ENCODE data around the gene EVA1C. TPM values are rescaled to one million over a fixed set of nuclear protein-coding genes. Genes with fewer than 3 reads are reported as not detected.

Gene EVA1C
- polyA plus RNA-seq, 1 donor from 2014 or later, result 2.1 TPM

GRCh38 chr21:32549886-32550285 lies 137.4 kb downstream of the EVA1C start:
- no peaks in the 10 kb centered on the region for H3K36me3 ChIP-seq (ENCODE audit: insufficient read depth, low read length)
- TF ChIP-seq REST (IDR thresholded peaks at IDR 0.05; ENCODE audit: borderline replicate concordance), result no peak

GRCh38 chr21:32554832-32555638 lies 142.5 kb downstream of the EVA1C start:
- H4K20me1 ChIP-seq (ENCODE audit: insufficient read depth), result no peaks in the 10 kb centered on the region
- no peaks in the 10 kb centered on the region for H3K9me2 ChIP-seq (ENCODE audit: insufficient read depth, low read length)
- TF ChIP-seq EP300 (conservative IDR thresholded peaks at IDR 0.05; ENCODE audit: poor library complexity, severe bottlenecking) (no peak), MXI1 (conservative IDR thresholded peaks at IDR 0.05; ENCODE audit: poor library complexity, severe bottlenecking) (no peak), TAF1 (IDR thresholded peaks at IDR 0.05; ENCODE audit: low read depth) (no peak), CTCF (IDR thresholded peaks at IDR 0.05; ENCODE audit: poor library complexity, severe bottlenecking) (no peak), REST (IDR thresholded peaks at IDR 0.05; ENCODE audit: borderline replicate concordance) (no peak)
- H3K36me3 ChIP-seq (ENCODE audit: insufficient read depth, low read length), result no peaks in the 10 kb centered on the region
- H2AFZ ChIP-seq (ENCODE audit: low read depth, low read length), result no peak overlapping the region
- H3K4me2 ChIP-seq (ENCODE audit: low read length), result no peak overlapping the region
- no peak overlapping the region for H3K27ac ChIP-seq (ENCODE audit: low read length)
- no peak overlapping the region for H3K9ac ChIP-seq (ENCODE audit: low read length)
- no peaks in the 10 kb centered on the region for H3K27me3 ChIP-seq (ENCODE audit: insufficient read depth, low read depth, low read length)
- no peaks in the 10 kb centered on the region for H3K9me3 ChIP-seq (ENCODE audit: low read length)
- H3F3A ChIP-seq (ENCODE audit: insufficient read depth, low read length, poor library complexity, severe bottlenecking), result no peaks in the 10 kb centered on the region
- H3K4me3 ChIP-seq (ENCODE audit: low read length), result no peak overlapping the region
- no peaks in the 10 kb centered on the region for H3K79me2 ChIP-seq (replicated peaks; ENCODE audit: insufficient read depth, low read length)

More at GRCh38 chr21:32549886-32550285, 137.4 kb downstream of the EVA1C start:
- Histone ChIP-seq H3F3A (ENCODE audit: insufficient read depth, low read length, poor library complexity, severe bottlenecking) (no peaks in the 10 kb centered on the region), H3K9me3 (ENCODE audit: low read length) (no peaks in the 10 kb centered on the region), H3K27ac (ENCODE audit: low read length) (no peak overlapping the region), H3K79me2 (replicated peaks; ENCODE audit: insufficient read depth, low read length) (no peaks in the 10 kb centered on the region), H3K9ac (ENCODE audit: low read length) (no peak overlapping the region), H4K20me1 (ENCODE audit: insufficient read depth) (no peaks in the 10 kb centered on the region), H3K4me3 (ENCODE audit: low read length) (no peak overlapping the region), H3K27me3 (ENCODE audit: insufficient read depth, low read depth, low read length) (no peaks in the 10 kb centered on the region), H3K4me2 (ENCODE audit: low read length) (no peak overlapping the region), H3K9me2 (ENCODE audit: insufficient read depth, low read length) (no peaks in the 10 kb centered on the region), H2AFZ (ENCODE audit: low read depth, low read length) (no peak overlapping the region)
